Activated CD8-positive, alpha-beta memory T cell treated with anti-CD3 and anti-CD28 coated beads, Interleukin-2, amount 10 ng/mL, durations not matched to agents 7 days and 5 days (primary cell): Measurements from ENCODE around the gene SIRT6. TPM values are rescaled to one million over a fixed set of nuclear protein-coding genes. Genes with fewer than 3 reads are reported as not detected.
A peak's percentile ranks its signal among the peaks of the same experiment; 100 is the strongest.
"Not testable (repeated sequence)": the region's sequence is repeated elsewhere in the genome, so short reads cannot be mapped to it uniquely, and the experiment has no call there.

Source experiments
- ATAC-seq: fragments of 150-1000 bp; cut with Tn5 transposase; one replicate; pipeline ENCODE4 v1.10.0; 2021; ENCODE audit warnings: moderate library complexity
- CTCF ChIA-PET: fragments of 350-600 bp; sonication (Branson Sonifier 250); formaldehyde crosslinking; loops from one replicate; lab custom pipeline; 2021; ENCODE audit warnings: antibody characterized with exemption; lab: Charles Lee
- DNase-seq: peaks from one replicate; pipeline ENCODE4 v3.0.0-alpha.2; 2020
- H3K27ac Mint-ChIP-seq: one replicate; pipeline ENCODE4 v1.8.0; 2021; ENCODE audit warnings: mild to moderate bottlenecking, mixed read lengths
- H3K27me3 Mint-ChIP-seq: one replicate; pipeline ENCODE4 v1.8.0; 2021; ENCODE audit warnings: mixed read lengths
- H3K36me3 Mint-ChIP-seq: one replicate; pipeline ENCODE4 v1.8.0; 2021; ENCODE audit warnings: mild to moderate bottlenecking, mixed read lengths
- H3K4me1 Mint-ChIP-seq: one replicate; pipeline ENCODE4 v1.8.0; 2021; ENCODE audit warnings: mixed read lengths
- H3K4me3 Mint-ChIP-seq: one replicate; pipeline ENCODE4 v1.8.0; 2021; ENCODE audit warnings: mild to moderate bottlenecking, moderate library complexity, mixed read lengths
- H3K9me3 Mint-ChIP-seq: one replicate; pipeline ENCODE4 v1.8.0; 2022; ENCODE audit warnings: low read depth, mixed read lengths
- total RNA-seq, 2 experiments: library from RNA; stranded (reverse); gene quantifications; one replicate each; pipeline ENCODE4 v1.2.3, GENCODE V29; 2021

SIRT6 gene
- 10 to 100 TPM; 37.5 to 37.8 TPM for total RNA-seq

GRCh38 chr19:4182084-4182810 lies at the start of gene SIRT6, which contains the start of gene ANKRD24:
Gene SIRT6 (minus strand): TSS chr19:4182563. CDS start chr19:4182539, 24 bp downstream.
Gene ANKRD24 (plus strand): TSS chr19:4182689. CDS start chr19:4186426, 3,737 bp downstream.
- Mint-ChIP-seq H3K36me3 (peaks cover 11% of the 10 kb centered on the region), H3K4me1 (peaks cover 38% of the 10 kb centered on the region), H3K4me3 (peak within 1 kb of the TSS; percentile 88), H3K27me3 (no peaks in the 10 kb centered on the region), H3K27ac (peak within 1 kb of the TSS; percentile 97), H3K9me3 (no peaks in the 10 kb centered on the region)
- DNase-seq: peak; percentile 98
- CTCF ChIA-PET: interaction anchor here (1.0 kb wide), 1 partner anchor 196 kb away, joined by 3 read pairs; no protein-coding TSS in a partner anchor
- ATAC-seq: peak; percentile 88

- H3K27me3 Mint-ChIP-seq, H3K36me3 Mint-ChIP-seq, H3K4me3 Mint-ChIP-seq, H3K9me3 Mint-ChIP-seq, DNase-seq, H3K27ac Mint-ChIP-seq, ATAC-seq, H3K4me1 Mint-ChIP-seq: not testable (repeated sequence)
- CTCF ChIA-PET: interaction anchor here (0.6 to 4.0 kb wide), 7 partner anchors 10 to 352 kb away, joined by 3 to 14 read pairs (median 4); partner anchors contain the start of genes MPND and YJU2
Observed at GRCh38 chr19:4232139-4232538, 49.8 kb upstream of the SIRT6 start.

GRCh38 chr19:4231521-4231920 lies 49.2 kb upstream of the SIRT6 start:
- H3K27me3 Mint-ChIP-seq, H3K36me3 Mint-ChIP-seq, H3K4me3 Mint-ChIP-seq, ATAC-seq, DNase-seq, H3K27ac Mint-ChIP-seq, H3K4me1 Mint-ChIP-seq, H3K9me3 Mint-ChIP-seq: not testable (repeated sequence)
- CTCF ChIA-PET: interaction anchor here (0.6 to 4.0 kb wide), 5 partner anchors 10 to 976 kb away, joined by 3 to 14 read pairs (median 3); no protein-coding TSS in a partner anchor

- CTCF ChIA-PET: interaction anchor here (0.6 to 0.7 kb wide), 2 partner anchors 26 to 414 kb away, joined by 3 to 4 read pairs; no protein-coding TSS in a partner anchor
Observed at GRCh38 chr19:4230237-4230636, 47.9 kb upstream of the SIRT6 start.

GRCh38 chr19:4229179-4229931 lies 47.0 kb upstream of the SIRT6 start, which contains the start of gene EBI3:
Gene EBI3 (plus strand): TSS chr19:4229523. CDS start chr19:4229551, 28 bp downstream.
- no peaks in the 10 kb centered on the region for H3K9me3 Mint-ChIP-seq
- H3K4me3 Mint-ChIP-seq: peak within 1 kb of the TSS; percentile 64
- CTCF ChIA-PET: no interaction called here
- peak; percentile 66 for DNase-seq
- peak; percentile 77 for ATAC-seq
- no peak within 1 kb of the TSS for H3K27ac Mint-ChIP-seq
- H3K27me3 Mint-ChIP-seq: peaks cover 3% of the 10 kb centered on the region
- peaks cover 8% of the 10 kb centered on the region for H3K4me1 Mint-ChIP-seq
- H3K36me3 Mint-ChIP-seq: no peaks in the 10 kb centered on the region

More at GRCh38 chr19:4230237-4230636, 47.9 kb upstream of the SIRT6 start:
- not testable (repeated sequence) for H3K9me3 Mint-ChIP-seq, H3K4me1 Mint-ChIP-seq, H3K36me3 Mint-ChIP-seq, DNase-seq, H3K27ac Mint-ChIP-seq, H3K4me3 Mint-ChIP-seq, H3K27me3 Mint-ChIP-seq, ATAC-seq

GRCh38 chr19:4228765-4229178 lies 46.4 kb upstream of the SIRT6 start:
- DNase-seq (no peak), ATAC-seq (no peak)
- Mint-ChIP-seq H3K4me3 (no peak overlapping the region), H3K27ac (no peak overlapping the region), H3K36me3 (no peaks in the 10 kb centered on the region), H3K27me3 (peaks cover 3% of the 10 kb centered on the region), H3K9me3 (no peaks in the 10 kb centered on the region), H3K4me1 (peaks cover 8% of the 10 kb centered on the region)
- CTCF ChIA-PET: no interaction called here

GRCh38 chr19:4227771-4228170 lies 45.4 kb upstream of the SIRT6 start:
- no peak overlapping the region for H3K27ac Mint-ChIP-seq
- H3K4me3 Mint-ChIP-seq: no peak overlapping the region
- H3K4me1 Mint-ChIP-seq: peaks cover 6% of the 10 kb centered on the region
- H3K36me3 Mint-ChIP-seq: no peaks in the 10 kb centered on the region
- CTCF ChIA-PET: no interaction called here
- peaks cover 3% of the 10 kb centered on the region for H3K27me3 Mint-ChIP-seq
- H3K9me3 Mint-ChIP-seq: no peaks in the 10 kb centered on the region
- no peak for DNase-seq
- ATAC-seq: no peak

- H3K4me3 Mint-ChIP-seq: no peak overlapping the region
- DNase-seq: no peak
- H3K36me3 Mint-ChIP-seq: no peaks in the 10 kb centered on the region
- ATAC-seq: no peak
- H3K9me3 Mint-ChIP-seq: no peaks in the 10 kb centered on the region
- H3K27me3 Mint-ChIP-seq: peaks cover 3% of the 10 kb centered on the region
- H3K27ac Mint-ChIP-seq: no peak overlapping the region
- CTCF ChIA-PET: no interaction called here
- peaks cover 6% of the 10 kb centered on the region for H3K4me1 Mint-ChIP-seq
Observed at GRCh38 chr19:4225885-4226284, 43.5 kb upstream of the SIRT6 start.

GRCh38 chr19:4224470-4224869 lies 42.1 kb upstream of the SIRT6 start:
- peaks cover 3% of the 10 kb centered on the region for H3K27me3 Mint-ChIP-seq
- CTCF ChIA-PET: no interaction called here
- H3K4me1 Mint-ChIP-seq: peaks cover 3% of the 10 kb centered on the region
- H3K4me3 Mint-ChIP-seq: no peak overlapping the region
- H3K36me3 Mint-ChIP-seq: no peaks in the 10 kb centered on the region
- no peaks in the 10 kb centered on the region for H3K9me3 Mint-ChIP-seq
- no peak overlapping the region for H3K27ac Mint-ChIP-seq
- DNase-seq (no peak), ATAC-seq (no peak)

- no peak for ATAC-seq
- no peak for DNase-seq
- Mint-ChIP-seq H3K36me3 (peaks cover 1% of the 10 kb centered on the region), H3K4me1 (no peaks in the 10 kb centered on the region), H3K27me3 (no peaks in the 10 kb centered on the region), H3K4me3 (no peak overlapping the region), H3K9me3 (no peaks in the 10 kb centered on the region), H3K27ac (no peak overlapping the region)
- CTCF ChIA-PET: interaction anchor here (1.8 to 3.2 kb wide), 2 partner anchors 13 to 34 kb away, joined by 4 to 14 read pairs; no protein-coding TSS in a partner anchor
Observed at GRCh38 chr19:4220188-4220587, 37.8 kb upstream of the SIRT6 start.

GRCh38 chr19:4218523-4218922 lies 36.2 kb upstream of the SIRT6 start:
- H3K4me1 Mint-ChIP-seq, ATAC-seq, H3K4me3 Mint-ChIP-seq, H3K9me3 Mint-ChIP-seq, H3K27ac Mint-ChIP-seq, H3K36me3 Mint-ChIP-seq, DNase-seq, H3K27me3 Mint-ChIP-seq: not testable (repeated sequence)
- CTCF ChIA-PET: interaction anchor here (1.8 to 2.8 kb wide), 2 partner anchors 11 to 32 kb away, joined by 4 to 11 read pairs; no protein-coding TSS in a partner anchor

- ATAC-seq (no peak), DNase-seq (no peak)
- no peak overlapping the region for H3K27ac Mint-ChIP-seq
- H3K27me3 Mint-ChIP-seq: no peaks in the 10 kb centered on the region
- peaks cover 1% of the 10 kb centered on the region for H3K36me3 Mint-ChIP-seq
- H3K4me3 Mint-ChIP-seq: no peak overlapping the region
- H3K4me1 Mint-ChIP-seq: peaks cover 10% of the 10 kb centered on the region
- H3K9me3 Mint-ChIP-seq: no peaks in the 10 kb centered on the region
- CTCF ChIA-PET: interaction anchor here (1.1 to 2.8 kb wide), 2 partner anchors 10 to 77 kb away, joined by 3 to 11 read pairs; no protein-coding TSS in a partner anchor
Observed at GRCh38 chr19:4217429-4218264, 35.3 kb upstream of the SIRT6 start.
